HUES64 (cell line): ENCODE results near the gene YTHDF1.

Experiments used
- H3K27ac ChIP-seq: 2 replicates; pipeline ENCODE4 v1.7.0; 2013; ENCODE audit warnings: low read depth, low read length, inconsistent platforms
- H3K27me3 ChIP-seq: 2 replicates; pipeline ENCODE4 v1.6.1; 2013; ENCODE audit warnings: mild to moderate bottlenecking, low read length; ENCODE audit not compliant: insufficient read depth
- H3K36me3 ChIP-seq: 2 replicates; pipeline ENCODE4 v1.6.1; 2013; ENCODE audit warnings: mild to moderate bottlenecking, low read length; ENCODE audit not compliant: insufficient read depth
- H3K4me1 ChIP-seq: 2 replicates; pipeline ENCODE4 v1.6.1; 2013; ENCODE audit warnings: mild to moderate bottlenecking, low read length, moderate library complexity; ENCODE audit not compliant: insufficient read depth
- H3K4me3 ChIP-seq: 2 replicates; pipeline ENCODE4 v1.5.1; 2013; ENCODE audit warnings: mild to moderate bottlenecking, low read length, moderate library complexity
- H3K9ac ChIP-seq: 2 replicates; pipeline ENCODE4 v1.6.1; 2013; ENCODE audit warnings: mild to moderate bottlenecking, low read depth, low read length
- H3K9me3 ChIP-seq: 2 replicates; pipeline ENCODE4 v1.6.1; 2013; ENCODE audit warnings: low read depth, low read length; ENCODE audit not compliant: insufficient read depth
- WGBS: fragments of 150-250, 120-280 bp; methylation state at CpG from one replicate; pipeline ENCODE4 v1.1.7; 2013; ENCODE audit warnings: missing lambda C conversion rate; 5-methylcytosine and 5-hydroxymethylcytosine counted together

The YTHDF1 gene

DNA sequence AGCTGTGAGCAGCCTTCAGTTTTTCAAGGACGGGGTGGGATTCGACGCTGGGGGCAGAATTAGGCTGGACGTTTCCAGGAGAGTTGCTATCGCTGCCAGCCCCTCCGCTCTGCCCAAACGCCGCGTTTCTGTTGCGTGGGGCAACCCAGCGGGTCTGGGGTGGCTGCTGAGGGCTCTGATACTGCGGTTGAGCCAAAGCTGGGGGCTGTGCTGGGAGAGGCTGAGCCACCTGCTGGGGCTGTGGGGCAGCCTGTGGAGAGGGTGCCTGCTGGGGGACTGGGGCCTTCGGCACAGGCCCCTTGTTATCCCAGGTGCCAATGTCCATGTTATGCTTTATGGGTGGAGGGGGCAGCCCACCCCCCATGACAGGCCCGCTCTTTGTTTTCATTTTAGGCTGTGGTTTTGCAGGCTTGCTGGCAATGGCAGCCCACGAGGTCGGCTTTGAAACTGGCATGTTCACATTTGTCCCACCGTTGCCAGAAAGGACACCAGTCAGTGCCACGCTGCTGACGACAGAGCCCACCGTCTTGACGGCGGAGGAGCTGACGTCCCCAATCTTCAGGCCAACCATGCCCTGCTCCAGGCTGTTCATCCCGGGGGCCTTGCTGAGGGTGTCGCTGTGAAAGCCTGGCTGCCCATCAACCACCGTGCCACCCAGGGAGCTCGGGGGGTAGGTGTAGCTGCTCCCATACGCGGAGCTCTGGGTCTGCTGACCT, 13.0 kb downstream of the YTHDF1 start:
- no peaks in the 10 kb centered on the region for H3K4me1 ChIP-seq
- H3K36me3 ChIP-seq = peaks cover 75% of the 10 kb centered on the region
- 96% methylated on average over 29 of the region's 29 CpGs for WGBS
- no peak overlapping the region for H3K4me3 ChIP-seq
- H3K27me3 ChIP-seq = no peaks in the 10 kb centered on the region
- no peak overlapping the region for H3K9ac ChIP-seq
- H3K27ac ChIP-seq = no peak overlapping the region
- no peaks in the 10 kb centered on the region for H3K9me3 ChIP-seq

DNA sequence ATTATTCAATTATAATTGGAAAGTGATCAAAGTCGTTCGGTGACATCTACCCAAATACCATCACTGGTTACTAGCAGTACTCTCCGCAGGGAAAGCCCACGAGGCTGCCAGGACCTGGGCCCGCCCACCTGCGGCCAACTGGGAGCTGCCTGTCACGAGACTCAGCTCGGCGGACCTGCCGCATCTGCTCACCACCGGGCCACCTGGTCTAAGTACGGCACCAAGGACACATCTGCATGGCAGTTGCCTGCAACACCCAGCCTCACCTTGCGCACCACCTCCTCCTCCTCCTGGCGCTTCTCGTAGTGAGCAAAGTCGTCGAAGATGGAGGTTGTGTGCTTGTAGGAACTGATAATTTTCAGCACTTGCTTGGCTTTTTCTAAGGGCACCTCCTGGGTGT, 13.9 kb downstream of the YTHDF1 start:
- Histone ChIP-seq H3K4me1 (no peaks in the 10 kb centered on the region), H3K9me3 (no peaks in the 10 kb centered on the region), H3K9ac (no peak overlapping the region), H3K27me3 (no peaks in the 10 kb centered on the region), H3K4me3 (no peak overlapping the region), H3K36me3 (peaks cover 66% of the 10 kb centered on the region), H3K27ac (no peak overlapping the region)
- 95% methylated on average over 17 of the region's 17 CpGs for WGBS

DNA sequence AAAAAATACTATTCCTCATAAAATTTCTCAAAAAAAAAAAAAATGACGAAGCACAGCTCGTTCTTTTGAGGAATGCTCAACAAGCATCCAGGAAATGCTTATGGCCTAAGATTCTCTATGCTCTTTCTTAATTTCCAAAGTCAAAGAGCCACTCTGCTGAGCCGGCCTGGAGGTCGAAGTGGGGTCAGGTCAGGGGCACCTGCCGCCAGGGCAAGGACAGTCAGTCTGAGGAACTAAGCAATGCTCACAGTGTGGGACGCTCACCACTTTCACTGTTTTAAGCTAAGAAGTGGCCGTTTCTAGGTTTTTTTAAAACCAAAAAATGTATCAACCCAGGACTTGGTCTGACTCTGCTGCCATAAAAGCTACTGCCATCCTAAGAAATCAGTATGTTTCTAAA, 17.3 kb downstream of the YTHDF1 start:
- Histone ChIP-seq H3K27me3 (no peaks in the 10 kb centered on the region), H3K27ac (no peak overlapping the region), H3K9ac (no peak overlapping the region), H3K4me3 (no peak overlapping the region), H3K36me3 (peaks cover 63% of the 10 kb centered on the region), H3K9me3 (no peaks in the 10 kb centered on the region), H3K4me1 (peaks cover 4% of the 10 kb centered on the region; the same call in 1 of the 2 replicates)
- 89% methylated on average over 7 of the region's 7 CpGs for WGBS

- no peak overlapping the region for H3K27ac ChIP-seq
- H3K4me3 ChIP-seq = no peak overlapping the region
- H3K9me3 ChIP-seq = no peaks in the 10 kb centered on the region
- 82% methylated on average over 9 of the region's 9 CpGs for WGBS
- H3K9ac ChIP-seq = no peak overlapping the region
- H3K4me1 ChIP-seq = peaks cover 4% of the 10 kb centered on the region; the same call in 1 of the 2 replicates
- peaks cover 46% of the 10 kb centered on the region for H3K36me3 ChIP-seq
- H3K27me3 ChIP-seq = no peaks in the 10 kb centered on the region
Observed at GRCh38 chr20:63196768-63197470, 19.0 kb downstream of the YTHDF1 start.

DNA sequence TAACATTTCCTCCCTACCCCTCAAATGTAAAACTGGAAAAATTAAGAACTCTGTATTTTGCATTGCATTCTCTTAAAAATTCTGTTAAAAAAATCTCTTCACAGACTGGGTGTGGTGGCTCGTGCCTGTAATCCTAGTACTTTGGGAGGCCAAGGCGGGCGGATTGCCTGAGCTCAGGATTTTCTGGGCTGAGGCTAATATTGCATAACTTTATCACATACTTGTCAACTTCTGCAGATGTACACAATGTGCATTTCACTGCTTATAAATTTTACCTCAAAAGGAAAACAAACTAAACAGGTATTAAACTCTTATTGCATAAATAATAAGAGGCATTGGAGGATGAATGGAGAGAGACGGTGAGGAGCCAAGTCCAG, 21.1 kb downstream of the YTHDF1 start:
- H3K4me3 ChIP-seq = no peak overlapping the region
- H3K27me3 ChIP-seq = no peaks in the 10 kb centered on the region
- peaks cover 28% of the 10 kb centered on the region for H3K36me3 ChIP-seq
- no peaks in the 10 kb centered on the region for H3K9me3 ChIP-seq
- H3K9ac ChIP-seq = no peak overlapping the region
- H3K27ac ChIP-seq = no peak overlapping the region
- 96% methylated on average over 4 of the region's 4 CpGs for whole genome bisulfite sequencing
- peaks cover 4% of the 10 kb centered on the region; the same call in 1 of the 2 replicates for H3K4me1 ChIP-seq

- 89% methylated on average over 14 of the region's 14 CpGs for WGBS
- no peak overlapping the region for H3K4me3 ChIP-seq
- no peak overlapping the region for H3K27ac ChIP-seq
- H3K4me1 ChIP-seq = peaks cover 4% of the 10 kb centered on the region; the same call in 1 of the 2 replicates
- no peaks in the 10 kb centered on the region for H3K9me3 ChIP-seq
- no peak overlapping the region for H3K9ac ChIP-seq
- H3K36me3 ChIP-seq = peaks cover 28% of the 10 kb centered on the region
- no peaks in the 10 kb centered on the region for H3K27me3 ChIP-seq
Observed at GRCh38 chr20:63194007-63194796, 21.7 kb downstream of the YTHDF1 start.

- Histone ChIP-seq H3K4me1 (peaks cover 4% of the 10 kb centered on the region; the same call in 1 of the 2 replicates), H3K9me3 (no peaks in the 10 kb centered on the region), H3K36me3 (peaks cover 28% of the 10 kb centered on the region), H3K27me3 (no peaks in the 10 kb centered on the region), H3K9ac (no peak overlapping the region), H3K27ac (no peak overlapping the region), H3K4me3 (no peak overlapping the region)
- 93% methylated on average over 21 of the region's 21 CpGs for WGBS
Observed at GRCh38 chr20:63192721-63193120, 23.2 kb downstream of the YTHDF1 start.

GRCh38 chr20:63191400-63191799, 24.5 kb downstream of the YTHDF1 start:
- H3K27me3 ChIP-seq = no peaks in the 10 kb centered on the region
- H3K36me3 ChIP-seq = peaks cover 21% of the 10 kb centered on the region
- WGBS = 92% methylated on average over 14 of the region's 14 CpGs
- H3K4me1 ChIP-seq = peaks cover 4% of the 10 kb centered on the region; the same call in 1 of the 2 replicates
- H3K4me3 ChIP-seq = no peak overlapping the region
- H3K27ac ChIP-seq = no peak overlapping the region
- H3K9me3 ChIP-seq = no peaks in the 10 kb centered on the region
- H3K9ac ChIP-seq = no peak overlapping the region

DNA sequence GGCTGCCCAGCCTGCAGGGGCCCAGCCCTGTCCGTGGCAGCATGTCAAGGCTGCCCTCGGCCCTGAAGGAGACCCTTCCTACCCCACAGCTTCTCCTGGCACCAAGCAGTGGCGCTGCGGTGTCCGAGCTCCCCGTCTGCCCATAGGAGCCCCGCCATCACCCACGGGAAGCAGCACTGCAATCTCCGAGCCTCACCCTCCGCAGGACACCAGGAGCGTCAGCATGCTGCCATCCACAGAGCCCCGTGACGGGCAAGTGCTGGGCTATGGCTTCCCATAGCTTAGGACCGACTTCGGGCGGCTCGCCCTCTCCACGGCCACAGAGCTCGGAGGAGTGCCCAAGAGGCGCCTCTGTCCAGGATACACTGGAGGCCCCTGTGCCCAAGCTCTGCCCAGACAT, 25.1 kb downstream of the YTHDF1 start:
- WGBS = 92% methylated on average over 20 of the region's 20 CpGs
- Histone ChIP-seq H3K36me3 (peaks cover 15% of the 10 kb centered on the region), H3K9ac (no peak overlapping the region), H3K27me3 (no peaks in the 10 kb centered on the region), H3K4me1 (peaks cover 4% of the 10 kb centered on the region; the same call in 1 of the 2 replicates), H3K4me3 (no peak overlapping the region), H3K27ac (no peak overlapping the region), H3K9me3 (no peaks in the 10 kb centered on the region)

GRCh38 chr20:63189846-63190559, 25.9 kb downstream of the YTHDF1 start:
- H3K27ac ChIP-seq = no peak overlapping the region
- H3K4me1 ChIP-seq = peaks cover 4% of the 10 kb centered on the region; the same call in 1 of the 2 replicates
- no peaks in the 10 kb centered on the region for H3K9me3 ChIP-seq
- WGBS = 91% methylated on average over 17 of the region's 17 CpGs
- H3K4me3 ChIP-seq = no peak overlapping the region
- H3K9ac ChIP-seq = no peak overlapping the region
- H3K27me3 ChIP-seq = no peaks in the 10 kb centered on the region
- peaks cover 7% of the 10 kb centered on the region for H3K36me3 ChIP-seq
